ENCODE results near the gene LAMC3.

Gene LAMC3

DNA sequence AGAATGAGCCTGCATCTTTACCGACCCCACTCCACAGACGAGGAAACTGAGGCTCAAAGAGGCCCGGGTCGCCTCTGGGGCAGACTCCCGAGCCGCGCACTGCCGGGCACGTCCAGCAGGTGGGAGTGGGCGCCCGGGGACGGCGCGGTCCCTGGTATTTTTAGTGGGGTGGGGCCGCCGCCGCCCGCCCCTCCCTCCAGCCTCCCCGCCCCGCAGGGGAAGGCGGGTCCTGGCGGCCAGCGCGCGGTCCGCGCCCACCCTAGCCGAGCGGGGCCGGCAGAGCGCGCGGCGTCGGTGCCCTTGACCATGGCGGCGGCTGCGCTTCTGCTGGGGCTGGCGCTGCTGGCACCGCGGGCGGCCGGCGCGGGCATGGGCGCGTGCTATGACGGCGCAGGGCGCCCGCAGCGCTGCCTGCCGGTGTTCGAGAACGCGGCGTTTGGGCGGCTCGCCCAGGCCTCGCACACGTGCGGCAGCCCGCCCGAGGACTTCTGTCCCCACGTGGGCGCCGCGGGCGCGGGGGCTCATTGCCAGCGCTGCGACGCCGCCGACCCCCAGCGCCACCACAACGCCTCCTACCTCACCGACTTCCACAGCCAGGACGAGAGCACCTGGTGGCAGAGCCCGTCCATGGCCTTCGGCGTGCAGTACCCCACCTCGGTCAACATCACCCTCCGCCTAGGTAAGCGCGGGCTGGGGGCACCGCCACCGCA lies at the start of gene LAMC3:
Gene LAMC3 (plus strand): TSS at position 266 of the 710 bp plus-strand sequence. CDS start 41 bp downstream, at position 307.
- H3K36me3 Mint-ChIP-seq (ENCODE audit: low read depth), result no peaks in the 10 kb centered on the region
- H3K27me3 Mint-ChIP-seq (ENCODE audit: low read depth), result peaks cover 58% of the 10 kb centered on the region
- H3K27ac Mint-ChIP-seq, result peak within 1 kb of the TSS in 1 of 3 experiments; percentile 95
- H3K4me1 Mint-ChIP-seq, result peaks cover 27% of the 10 kb centered on the region
- H3K4me3 Mint-ChIP-seq, result peak within 1 kb of the TSS; percentile 73 to 77 (median 76)
- no peaks in the 10 kb centered on the region for H3K9me3 Mint-ChIP-seq
- TF ChIP-seq, protein P1, sequence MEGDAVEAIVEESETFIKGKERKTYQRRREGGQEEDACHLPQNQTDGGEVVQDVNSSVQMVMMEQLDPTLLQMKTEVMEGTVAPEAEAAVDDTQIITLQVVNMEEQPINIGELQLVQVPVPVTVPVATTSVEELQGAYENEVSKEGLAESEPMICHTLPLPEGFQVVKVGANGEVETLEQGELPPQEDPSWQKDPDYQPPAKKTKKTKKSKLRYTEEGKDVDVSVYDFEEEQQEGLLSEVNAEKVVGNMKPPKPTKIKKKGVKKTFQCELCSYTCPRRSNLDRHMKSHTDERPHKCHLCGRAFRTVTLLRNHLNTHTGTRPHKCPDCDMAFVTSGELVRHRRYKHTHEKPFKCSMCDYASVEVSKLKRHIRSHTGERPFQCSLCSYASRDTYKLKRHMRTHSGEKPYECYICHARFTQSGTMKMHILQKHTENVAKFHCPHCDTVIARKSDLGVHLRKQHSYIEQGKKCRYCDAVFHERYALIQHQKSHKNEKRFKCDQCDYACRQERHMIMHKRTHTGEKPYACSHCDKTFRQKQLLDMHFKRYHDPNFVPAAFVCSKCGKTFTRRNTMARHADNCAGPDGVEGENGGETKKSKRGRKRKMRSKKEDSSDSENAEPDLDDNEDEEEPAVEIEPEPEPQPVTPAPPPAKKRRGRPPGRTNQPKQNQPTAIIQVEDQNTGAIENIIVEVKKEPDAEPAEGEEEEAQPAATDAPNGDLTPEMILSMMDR (IDR thresholded peaks at IDR 0.05; ENCODE audit: unreplicated experiment in 3 of 3), result peak; percentile 58 to 70 (median 67)

DNA sequence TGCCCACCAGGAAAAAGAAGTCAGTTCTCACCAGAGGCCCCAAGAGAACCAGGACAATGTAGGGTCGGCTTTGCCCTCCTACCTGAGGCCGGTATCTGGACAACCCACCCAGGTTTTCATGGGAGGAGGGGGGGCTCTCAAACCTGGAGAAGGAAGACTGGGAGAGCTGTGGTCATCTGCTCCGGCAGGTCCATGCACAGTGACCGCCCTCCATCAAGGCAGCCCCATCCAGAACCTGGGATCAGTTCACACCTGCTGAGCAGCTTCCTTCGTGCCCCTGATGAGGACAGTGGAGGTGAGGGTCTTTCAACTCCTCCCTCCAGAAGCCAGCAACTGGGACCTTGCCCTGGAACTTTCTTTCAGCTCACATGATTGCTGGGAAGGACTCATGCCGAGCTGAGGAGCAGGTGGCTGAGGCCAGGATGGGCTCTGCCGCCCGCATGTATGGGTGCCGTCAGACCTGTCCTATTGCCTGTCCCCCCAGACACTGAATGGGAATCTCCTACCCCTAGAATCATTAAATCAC lies 49.1 kb upstream of the LAMC3 start:
- no peak overlapping the region for H3K27ac Mint-ChIP-seq
- no peak overlapping the region for H3K4me3 Mint-ChIP-seq
- peaks cover 6% of the 10 kb centered on the region for H3K36me3 Mint-ChIP-seq (ENCODE audit: low read depth)
- no peaks in the 10 kb centered on the region for H3K4me1 Mint-ChIP-seq
- peaks cover 23% of the 10 kb centered on the region for H3K27me3 Mint-ChIP-seq (ENCODE audit: low read depth)
- TF ChIP-seq, protein P1 (IDR thresholded peaks at IDR 0.05; ENCODE audit: unreplicated experiment in 3 of 3), result no peak
- H3K9me3 Mint-ChIP-seq, result peaks cover 16% of the 10 kb centered on the region

DNA sequence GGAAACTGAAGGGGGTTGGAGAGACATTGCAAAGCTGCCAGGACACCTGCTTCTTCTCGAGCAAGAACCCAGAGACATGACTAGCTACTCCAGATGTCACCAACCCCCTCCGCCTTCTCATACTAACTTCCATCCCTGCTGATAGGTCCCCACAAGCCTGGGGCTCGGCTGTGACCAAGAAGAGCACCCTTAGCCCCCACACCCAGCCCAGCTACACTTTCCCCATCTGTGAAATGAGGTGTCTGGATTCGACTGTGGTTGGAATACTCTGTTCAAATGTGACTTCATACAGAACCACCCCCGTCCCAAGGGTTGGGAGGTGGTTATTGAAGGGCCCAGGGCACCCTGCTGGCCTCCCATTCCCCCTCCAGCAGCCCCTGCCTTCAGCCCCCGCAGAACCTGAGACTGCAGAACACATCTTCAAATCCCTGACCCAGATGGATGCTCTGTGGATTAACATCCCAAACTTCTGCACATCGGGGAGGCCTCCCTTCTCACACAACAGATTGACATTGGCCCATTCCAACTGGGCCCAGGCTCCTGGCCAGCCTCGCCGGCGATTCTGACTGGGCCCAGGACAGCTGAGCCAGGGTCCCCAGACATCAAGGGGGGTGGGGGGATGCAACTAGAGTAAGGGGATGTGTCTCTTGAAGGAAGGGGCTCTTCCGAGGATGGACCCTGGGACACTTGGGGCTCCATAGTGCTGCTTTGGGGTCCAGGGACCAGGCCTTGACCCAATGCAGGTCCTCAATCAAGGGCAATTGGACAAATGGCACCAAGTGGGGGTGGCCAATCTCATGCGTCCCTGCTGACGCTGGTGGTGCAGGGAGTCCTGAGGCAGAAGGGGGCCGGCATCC lies 48.2 kb upstream of the LAMC3 start:
- peaks cover 23% of the 10 kb centered on the region for H3K27me3 Mint-ChIP-seq (ENCODE audit: low read depth)
- H3K36me3 Mint-ChIP-seq (ENCODE audit: low read depth), result peaks cover 6% of the 10 kb centered on the region
- H3K9me3 Mint-ChIP-seq, result peaks cover 16% of the 10 kb centered on the region
- H3K4me3 Mint-ChIP-seq, result no peak overlapping the region
- no peaks in the 10 kb centered on the region for H3K4me1 Mint-ChIP-seq
- no peak overlapping the region for H3K27ac Mint-ChIP-seq
- TF ChIP-seq, protein P1 (IDR thresholded peaks at IDR 0.05; ENCODE audit: unreplicated experiment in 3 of 3), result no peak

DNA sequence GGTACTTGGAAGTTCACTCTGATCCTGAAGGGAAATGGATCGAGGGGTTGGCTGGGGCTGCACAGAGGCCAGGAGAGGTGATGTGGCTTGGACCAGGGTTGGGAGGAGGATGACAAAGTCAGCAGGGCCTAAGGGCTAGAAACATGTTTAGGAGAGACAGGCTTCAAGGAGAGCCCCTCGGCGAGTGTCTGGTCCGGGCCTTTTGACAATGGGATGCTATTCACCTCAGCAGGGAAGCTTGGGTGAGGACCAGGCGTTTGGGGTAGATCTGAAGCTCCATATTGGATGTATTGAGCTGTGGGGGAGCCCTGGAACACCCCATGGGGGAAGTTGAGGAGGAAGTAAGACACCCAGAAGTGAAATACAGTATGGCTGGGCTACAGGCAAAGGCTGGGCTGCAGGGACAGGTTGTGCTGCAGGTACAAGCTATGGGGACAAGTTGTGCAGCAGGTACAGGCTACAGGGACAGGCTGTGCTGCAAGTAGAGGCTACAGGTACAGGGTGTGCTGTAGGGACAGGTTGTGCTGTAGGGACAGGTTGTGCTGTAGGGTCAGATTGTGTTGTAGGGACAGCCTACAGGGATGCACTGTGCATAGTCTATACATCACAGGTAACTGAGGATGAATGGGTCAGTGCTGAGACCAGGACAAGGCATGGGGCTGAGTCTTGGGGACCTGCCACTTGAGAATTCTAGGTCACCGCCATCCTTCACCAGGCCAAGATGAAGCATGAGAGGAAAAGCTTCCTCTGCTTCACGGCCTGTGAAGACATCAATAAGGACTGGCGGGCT lies 47.3 kb upstream of the LAMC3 start:
- Mint-ChIP-seq H3K4me3 (no peak overlapping the region), H3K36me3 (ENCODE audit: low read depth) (peaks cover 6% of the 10 kb centered on the region), H3K9me3 (peaks cover 16% of the 10 kb centered on the region), H3K27me3 (ENCODE audit: low read depth) (peaks cover 25% of the 10 kb centered on the region), H3K4me1 (no peaks in the 10 kb centered on the region), H3K27ac (no peak overlapping the region)
- TF ChIP-seq, protein P1 (IDR thresholded peaks at IDR 0.05; ENCODE audit: unreplicated experiment in 3 of 3), result no peak

DNA sequence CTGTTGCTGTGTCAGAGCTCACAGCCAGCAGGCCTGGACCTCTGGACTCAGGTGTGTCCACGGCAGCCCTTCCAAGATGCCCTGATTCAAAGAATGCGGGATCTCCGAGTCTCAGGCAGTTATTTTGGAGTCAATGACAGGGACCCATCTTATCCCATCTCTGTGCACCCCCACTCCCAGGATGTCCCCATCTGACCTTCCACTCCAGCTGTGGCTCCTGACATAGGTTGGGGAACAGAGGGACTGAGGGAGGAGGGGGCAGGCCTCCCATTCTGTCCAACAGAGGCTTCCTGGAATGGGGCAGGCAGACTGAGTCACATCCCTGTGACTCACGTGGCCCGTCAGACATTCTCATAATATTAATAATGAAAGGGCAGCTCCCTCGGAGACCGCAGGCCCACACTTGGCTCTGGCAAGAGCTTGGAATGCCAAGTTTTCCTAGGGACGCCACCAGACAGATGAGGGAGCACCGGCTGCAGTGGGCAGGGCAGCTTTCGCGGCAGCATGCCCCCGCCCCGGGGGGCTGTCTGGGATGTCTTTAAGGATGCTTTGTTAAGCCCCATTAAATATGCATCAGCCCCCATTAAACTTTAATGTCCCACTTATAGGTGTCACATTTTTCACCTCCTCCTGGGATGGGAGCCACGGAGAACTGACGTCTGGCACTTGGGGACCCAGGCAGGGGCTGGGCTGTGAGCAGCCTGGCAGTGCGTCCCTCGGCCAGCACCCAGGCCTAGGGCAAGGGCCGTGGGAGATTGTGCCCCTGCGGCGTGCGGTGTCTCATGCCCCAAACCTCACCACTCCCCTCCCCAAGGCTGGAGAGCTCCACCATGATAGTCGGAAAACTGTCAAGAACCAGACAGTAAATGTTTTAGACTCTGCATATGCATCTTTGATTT lies 46.3 kb upstream of the LAMC3 start:
- Mint-ChIP-seq H3K4me1 (no peaks in the 10 kb centered on the region), H3K4me3 (no peak overlapping the region), H3K27ac (no peak overlapping the region), H3K27me3 (ENCODE audit: low read depth) (peaks cover 33% of the 10 kb centered on the region), H3K36me3 (ENCODE audit: low read depth) (peaks cover 6% of the 10 kb centered on the region), H3K9me3 (peaks cover 16% of the 10 kb centered on the region)
- TF ChIP-seq, protein P1 (IDR thresholded peaks at IDR 0.05; ENCODE audit: unreplicated experiment in 3 of 3), result no peak

Data from nephron (organoid).